ENCODE results near the gene ARMH3.

GRCh38 chr10:101839002-101839401 lies 217.0 kb downstream of the ARMH3 start:
- TF ChIP-seq SUZ12 (IDR thresholded peaks at IDR 0.05; ENCODE audit: unreplicated experiment) (no peak), CTCF (IDR thresholded peaks at IDR 0.05 in 2 of 3, conservative IDR thresholded peaks at IDR 0.05 in 1 of 3; ENCODE audit: control insufficient read depth in 2 of 3, extremely low read depth in 1 of 3, insufficient read depth in 1 of 3, low read depth in 3 of 3, low read length in 3 of 3) (no peak), E4F1 (IDR thresholded peaks at IDR 0.05; ENCODE audit: borderline replicate concordance, partially characterized antibody) (no peak)
- TF ChIP-seq, protein P1, sequence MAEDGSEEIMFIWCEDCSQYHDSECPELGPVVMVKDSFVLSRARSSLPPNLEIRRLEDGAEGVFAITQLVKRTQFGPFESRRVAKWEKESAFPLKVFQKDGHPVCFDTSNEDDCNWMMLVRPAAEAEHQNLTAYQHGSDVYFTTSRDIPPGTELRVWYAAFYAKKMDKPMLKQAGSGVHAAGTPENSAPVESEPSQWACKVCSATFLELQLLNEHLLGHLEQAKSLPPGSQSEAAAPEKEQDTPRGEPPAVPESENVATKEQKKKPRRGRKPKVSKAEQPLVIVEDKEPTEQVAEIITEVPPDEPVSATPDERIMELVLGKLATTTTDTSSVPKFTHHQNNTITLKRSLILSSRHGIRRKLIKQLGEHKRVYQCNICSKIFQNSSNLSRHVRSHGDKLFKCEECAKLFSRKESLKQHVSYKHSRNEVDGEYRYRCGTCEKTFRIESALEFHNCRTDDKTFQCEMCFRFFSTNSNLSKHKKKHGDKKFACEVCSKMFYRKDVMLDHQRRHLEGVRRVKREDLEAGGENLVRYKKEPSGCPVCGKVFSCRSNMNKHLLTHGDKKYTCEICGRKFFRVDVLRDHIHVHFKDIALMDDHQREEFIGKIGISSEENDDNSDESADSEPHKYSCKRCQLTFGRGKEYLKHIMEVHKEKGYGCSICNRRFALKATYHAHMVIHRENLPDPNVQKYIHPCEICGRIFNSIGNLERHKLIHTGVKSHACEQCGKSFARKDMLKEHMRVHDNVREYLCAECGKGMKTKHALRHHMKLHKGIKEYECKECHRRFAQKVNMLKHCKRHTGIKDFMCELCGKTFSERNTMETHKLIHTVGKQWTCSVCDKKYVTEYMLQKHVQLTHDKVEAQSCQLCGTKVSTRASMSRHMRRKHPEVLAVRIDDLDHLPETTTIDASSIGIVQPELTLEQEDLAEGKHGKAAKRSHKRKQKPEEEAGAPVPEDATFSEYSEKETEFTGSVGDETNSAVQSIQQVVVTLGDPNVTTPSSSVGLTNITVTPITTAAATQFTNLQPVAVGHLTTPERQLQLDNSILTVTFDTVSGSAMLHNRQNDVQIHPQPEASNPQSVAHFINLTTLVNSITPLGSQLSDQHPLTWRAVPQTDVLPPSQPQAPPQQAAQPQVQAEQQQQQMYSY (CRISPR knock-in tag; IDR thresholded peaks at IDR 0.05) = no peak
